Osteoblast (primary cell): ENCODE data around the gene C2orf72. TPM values are rescaled to one million over a fixed set of nuclear protein-coding genes. Genes with fewer than 3 reads are reported as not detected.

Source experiments
- DNase-seq: peaks from one replicate; pipeline ENCODE4 v3.0.0; 2011; ENCODE audit warnings: low spot score, mixed read lengths; ENCODE audit not compliant: insufficient read length; ENCODE audit errors: missing footprints
- H2AFZ ChIP-seq: 2 replicates; pipeline ENCODE4 v1.6.0; 2011; ENCODE audit warnings: mild to moderate bottlenecking, low read length
- H3K27ac ChIP-seq: 2 replicates; pipeline ENCODE4 v1.5.1; 2011; ENCODE audit warnings: mild to moderate bottlenecking, low read depth, low read length, moderate library complexity
- H3K27me3 ChIP-seq: 2 replicates; pipeline ENCODE4 v1.6.0; 2012; ENCODE audit warnings: mild to moderate bottlenecking, control low read depth, inconsistent platforms, low read length, moderate library complexity; ENCODE audit not compliant: insufficient read depth
- H3K36me3 ChIP-seq: 2 replicates; pipeline ENCODE4 v1.5.1; 2011; ENCODE audit warnings: mild to moderate bottlenecking, low read length, control low read depth, moderate library complexity; ENCODE audit not compliant: insufficient read depth
- H3K4me1 ChIP-seq: 2 replicates; pipeline ENCODE4 v1.5.1; 2011; ENCODE audit warnings: mild to moderate bottlenecking, low read length, control low read depth, moderate library complexity; ENCODE audit not compliant: insufficient read depth
- H3K4me2 ChIP-seq: 2 replicates; pipeline ENCODE4 v1.6.0; 2011; ENCODE audit warnings: mild to moderate bottlenecking, low read length; ENCODE audit not compliant: insufficient read depth
- H3K4me3 ChIP-seq: fragments of 200-600 bp; sonication (generic); 3 replicates; pipeline ENCODE4 v1.5.1; 2012; ENCODE audit warnings: mild to moderate bottlenecking, low read length, inconsistent platforms; ENCODE audit not compliant: insufficient read depth
- H3K79me2 ChIP-seq: 2 replicates; pipeline ENCODE4 v1.6.0; 2012; ENCODE audit warnings: mild to moderate bottlenecking, low read length, control low read depth, inconsistent platforms; ENCODE audit not compliant: insufficient read depth
- H3K9me3 ChIP-seq: 2 replicates; pipeline ENCODE4 v1.5.1; 2011; ENCODE audit warnings: low read depth, low read length, control low read depth
- H4K20me1 ChIP-seq: 2 replicates; pipeline ENCODE4 v1.6.0; 2012; ENCODE audit warnings: mild to moderate bottlenecking, low read length, control low read depth; ENCODE audit not compliant: insufficient read depth
- total RNA-seq: library from RNA; depleted of rRNA; stranded (reverse); fragments of >200 nt; gene quantifications from 2 replicates; pipeline ENCODE4 v1.2.3, GENCODE V29; 2012
- TF ChIP-seq, protein P1 (sequence below): IDR thresholded peaks from 2 replicates; pipeline ENCODE4 v1.5.1; 2011; ENCODE audit warnings: mild to moderate bottlenecking, low read depth, low read length, moderate library complexity; ENCODE audit errors: extremely low read depth

C2orf72 gene
- total RNA-seq, 1 donor = not detected

DNA sequence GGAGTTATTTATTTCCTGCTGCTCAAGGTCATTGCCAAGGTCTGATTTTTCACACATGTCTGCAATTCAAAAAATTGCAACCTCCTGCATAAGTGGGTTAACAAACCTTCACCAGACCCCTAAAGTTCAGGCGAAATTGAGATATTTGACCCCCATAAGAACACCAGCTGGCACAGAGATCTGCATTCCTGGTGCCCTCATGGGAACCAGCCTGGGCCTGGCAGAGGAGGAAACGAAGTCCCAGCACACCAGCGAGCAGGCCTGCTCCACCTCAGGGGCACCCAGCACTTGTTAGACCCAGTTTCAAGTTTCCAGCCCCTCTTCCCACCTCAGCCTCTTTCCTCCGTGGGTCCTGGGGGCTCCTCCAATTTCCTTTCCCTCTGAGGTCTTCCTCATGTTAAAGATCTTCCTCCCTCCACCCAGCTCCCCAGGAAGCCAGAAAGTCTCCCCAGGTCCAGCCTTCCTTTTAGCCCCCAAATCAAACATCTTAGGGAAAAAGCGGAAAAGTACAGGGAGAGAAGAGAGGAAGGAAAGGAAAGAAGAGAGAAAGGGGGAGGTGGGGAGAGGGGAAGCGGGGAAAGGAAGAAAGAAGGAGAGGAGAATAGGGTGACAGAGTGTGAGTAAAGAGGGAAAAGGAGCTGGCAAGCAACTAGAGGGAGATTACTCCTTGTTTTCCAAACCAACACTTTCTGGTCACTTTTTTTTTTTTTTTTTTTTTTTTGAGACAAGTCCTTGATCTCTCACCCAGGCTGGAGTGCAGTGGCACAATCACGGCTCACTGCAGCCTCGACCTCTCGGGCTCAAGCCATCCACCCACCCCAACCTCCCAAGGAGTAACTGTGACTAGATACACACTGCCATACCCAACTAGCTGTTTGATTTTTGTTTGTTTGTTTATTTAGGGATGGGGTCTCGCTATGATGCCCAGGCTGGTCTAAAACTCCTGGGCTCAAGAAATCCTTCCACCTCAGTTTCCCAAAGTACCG lies 3.9 kb upstream of the C2orf72 start:
- Histone ChIP-seq H4K20me1 (no peaks in the 10 kb centered on the region), H3K27me3 (peaks cover 39% of the 10 kb centered on the region), H3K4me3 (no peak overlapping the region), H3K79me2 (no peaks in the 10 kb centered on the region), H3K27ac (no peak overlapping the region), H3K4me2 (no peak overlapping the region), H3K36me3 (no peaks in the 10 kb centered on the region), H2AFZ (no peak overlapping the region), H3K4me1 (no peaks in the 10 kb centered on the region), H3K9me3 (no peaks in the 10 kb centered on the region)
- TF ChIP-seq, protein P1, sequence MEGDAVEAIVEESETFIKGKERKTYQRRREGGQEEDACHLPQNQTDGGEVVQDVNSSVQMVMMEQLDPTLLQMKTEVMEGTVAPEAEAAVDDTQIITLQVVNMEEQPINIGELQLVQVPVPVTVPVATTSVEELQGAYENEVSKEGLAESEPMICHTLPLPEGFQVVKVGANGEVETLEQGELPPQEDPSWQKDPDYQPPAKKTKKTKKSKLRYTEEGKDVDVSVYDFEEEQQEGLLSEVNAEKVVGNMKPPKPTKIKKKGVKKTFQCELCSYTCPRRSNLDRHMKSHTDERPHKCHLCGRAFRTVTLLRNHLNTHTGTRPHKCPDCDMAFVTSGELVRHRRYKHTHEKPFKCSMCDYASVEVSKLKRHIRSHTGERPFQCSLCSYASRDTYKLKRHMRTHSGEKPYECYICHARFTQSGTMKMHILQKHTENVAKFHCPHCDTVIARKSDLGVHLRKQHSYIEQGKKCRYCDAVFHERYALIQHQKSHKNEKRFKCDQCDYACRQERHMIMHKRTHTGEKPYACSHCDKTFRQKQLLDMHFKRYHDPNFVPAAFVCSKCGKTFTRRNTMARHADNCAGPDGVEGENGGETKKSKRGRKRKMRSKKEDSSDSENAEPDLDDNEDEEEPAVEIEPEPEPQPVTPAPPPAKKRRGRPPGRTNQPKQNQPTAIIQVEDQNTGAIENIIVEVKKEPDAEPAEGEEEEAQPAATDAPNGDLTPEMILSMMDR = no peak
- no peak for DNase-seq

DNA sequence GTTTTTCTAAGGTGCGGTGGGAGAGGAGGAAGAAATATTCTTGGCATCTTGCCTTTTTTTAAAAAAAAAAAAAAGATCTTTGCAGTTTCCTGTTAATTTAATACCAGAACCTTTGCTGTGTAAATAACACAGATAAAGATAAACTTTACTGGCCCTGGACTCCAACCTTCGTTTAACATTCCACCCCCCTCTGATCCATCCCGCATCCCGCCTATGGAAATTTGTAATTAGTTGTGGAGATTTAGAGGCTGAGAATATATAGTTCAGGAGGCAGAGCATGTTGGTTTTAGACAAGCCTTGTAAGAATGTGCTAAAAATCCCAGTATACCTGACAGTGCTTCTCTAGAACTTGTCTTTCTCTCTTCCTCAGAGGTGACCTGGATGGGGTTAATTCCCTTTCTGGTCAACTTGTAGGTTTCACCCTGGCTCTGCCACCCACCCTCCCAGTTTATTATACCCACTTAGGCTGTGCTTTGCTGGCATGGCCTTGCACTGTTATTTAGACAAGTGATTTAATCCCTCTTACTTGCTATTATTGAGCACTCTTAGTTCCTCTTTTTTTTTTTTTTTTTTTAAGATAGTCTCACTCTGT lies 2.9 kb upstream of the C2orf72 start:
- Histone ChIP-seq H3K36me3 (no peaks in the 10 kb centered on the region), H3K79me2 (no peaks in the 10 kb centered on the region), H3K4me1 (no peaks in the 10 kb centered on the region), H3K27me3 (peaks cover 48% of the 10 kb centered on the region), H3K27ac (no peak overlapping the region), H2AFZ (no peak overlapping the region), H3K4me3 (no peak overlapping the region), H3K4me2 (no peak overlapping the region), H3K9me3 (no peaks in the 10 kb centered on the region), H4K20me1 (no peaks in the 10 kb centered on the region)
- TF ChIP-seq, protein P1 = no peak
- no peak for DNase-seq

DNA sequence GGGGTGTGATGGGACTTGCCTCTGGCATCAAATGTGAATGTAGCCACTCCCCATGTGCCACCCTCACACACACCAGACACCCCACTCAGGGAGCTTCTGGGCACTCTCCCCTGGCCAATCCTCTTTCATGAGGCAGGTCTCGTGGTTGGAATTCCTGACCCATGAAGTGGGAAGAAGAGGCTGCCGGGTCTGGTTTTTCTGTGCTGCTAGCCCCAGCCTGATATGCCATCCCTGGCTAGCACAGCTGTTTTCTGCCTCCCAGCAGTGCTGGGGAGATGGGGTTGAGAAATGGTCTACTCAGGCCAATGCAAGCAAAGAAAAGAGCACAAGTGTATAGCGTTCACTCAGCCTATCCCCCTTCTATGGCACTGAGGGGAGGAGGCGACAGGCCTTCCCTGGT lies 1.2 kb upstream of the C2orf72 start:
- Histone ChIP-seq H3K36me3 (no peaks in the 10 kb centered on the region), H3K79me2 (no peaks in the 10 kb centered on the region), H3K27me3 (peaks cover 61% of the 10 kb centered on the region), H3K4me2 (no peak overlapping the region), H4K20me1 (no peaks in the 10 kb centered on the region), H3K4me1 (no peaks in the 10 kb centered on the region), H3K9me3 (no peaks in the 10 kb centered on the region), H3K27ac (no peak overlapping the region), H3K4me3 (no peak overlapping the region), H2AFZ (no peak overlapping the region)
- TF ChIP-seq, protein P1 = no peak
- no peak for DNase-seq

DNA sequence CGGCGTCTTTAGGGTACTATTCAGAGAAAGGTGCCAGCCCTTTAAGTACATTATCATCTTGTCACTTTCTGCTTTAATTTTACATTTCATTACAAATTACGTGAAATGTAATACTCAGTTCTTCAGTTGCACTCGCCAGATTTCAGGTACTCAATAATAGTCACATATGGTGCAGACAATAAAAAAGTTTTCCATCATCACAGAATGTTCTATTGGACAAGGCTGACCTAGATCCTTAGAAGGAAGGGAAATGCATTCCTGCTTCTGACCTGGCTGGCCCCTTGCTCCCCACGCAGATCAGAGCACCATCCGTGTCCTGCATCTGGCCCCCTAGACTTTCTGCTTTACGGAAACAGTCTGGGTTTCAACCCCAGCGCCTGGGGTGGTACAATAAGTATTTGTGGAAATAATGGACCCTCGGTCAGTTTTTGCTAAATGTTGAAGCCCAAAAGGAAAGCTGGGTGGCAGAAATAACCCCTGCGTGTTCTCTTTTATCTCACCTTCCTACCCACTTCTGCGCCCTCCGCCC lies 681 bp upstream of the C2orf72 start:
- TF ChIP-seq, protein P1 = no peak
- no peak for DNase-seq

More for the DNA sequence above, 681 bp upstream of the C2orf72 start:
- H3K27me3 ChIP-seq = peaks cover 66% of the 10 kb centered on the region
- H2AFZ ChIP-seq = no peak overlapping the region
- no peak overlapping the region for H3K4me2 ChIP-seq
- no peaks in the 10 kb centered on the region for H4K20me1 ChIP-seq
- H3K36me3 ChIP-seq = no peaks in the 10 kb centered on the region
- H3K27ac ChIP-seq = no peak overlapping the region
- no peaks in the 10 kb centered on the region for H3K9me3 ChIP-seq
- no peaks in the 10 kb centered on the region for H3K79me2 ChIP-seq
- no peaks in the 10 kb centered on the region for H3K4me1 ChIP-seq
- H3K4me3 ChIP-seq = no peak overlapping the region
